Measurements from ENCODE around the gene VPS13D. TPM values are rescaled to one million over a fixed set of nuclear protein-coding genes. Genes with fewer than 3 reads are reported as not detected.

The VPS13D gene
- total RNA-seq, 1 donor from 2014 or later: 25.8 TPM

- Histone ChIP-seq H3K27me3 (ENCODE audit: control insufficient read depth, insufficient read depth, low read length) (no peaks in the 10 kb centered on the region), H3K4me3 (ENCODE audit: low read depth, low read length) (peak overlapping the region; percentile 92), H3K36me3 (ENCODE audit: control insufficient read depth, insufficient read depth, low read length) (peaks cover 2% of the 10 kb centered on the region)
- DNase-seq (ENCODE audit: low read depth): no peak
- FAIRE-seq: no peak
- TF ChIP-seq CTCF (IDR thresholded peaks at IDR 0.05; ENCODE audit: insufficient read depth, low read length, severe bottlenecking): no peak
Measured at GRCh38 chr1:12230549-12231275, 882 bp downstream of the VPS13D start.

- Histone ChIP-seq H3K4me3 (ENCODE audit: low read depth, low read length) (peak overlapping the region; percentile 92), H3K36me3 (ENCODE audit: control insufficient read depth, insufficient read depth, low read length) (peaks cover 5% of the 10 kb centered on the region), H3K27me3 (ENCODE audit: control insufficient read depth, insufficient read depth, low read length) (no peaks in the 10 kb centered on the region)
- no peak for TF ChIP-seq CTCF (IDR thresholded peaks at IDR 0.05; ENCODE audit: insufficient read depth, low read length, severe bottlenecking)
- FAIRE-seq (no peak), DNase-seq (ENCODE audit: low read depth) (peak; percentile 79)
Measured at GRCh38 chr1:12231276-12231595, 1.4 kb downstream of the VPS13D start.

- peak; percentile 97 for DNase-seq (ENCODE audit: low read depth)
- Histone ChIP-seq H3K27me3 (ENCODE audit: control insufficient read depth, insufficient read depth, low read length) (no peaks in the 10 kb centered on the region), H3K4me3 (ENCODE audit: low read depth, low read length) (no peak overlapping the region), H3K36me3 (ENCODE audit: control insufficient read depth, insufficient read depth, low read length) (peaks cover 5% of the 10 kb centered on the region)
- TF ChIP-seq CTCF (IDR thresholded peaks at IDR 0.05; ENCODE audit: insufficient read depth, low read length, severe bottlenecking): no peak
- FAIRE-seq: peak; percentile 81
Measured at GRCh38 chr1:12232221-12232620, 2.4 kb downstream of the VPS13D start.

GRCh38 chr1:12244078-12244477 is 14.2 kb downstream of the VPS13D start:
- TF ChIP-seq CTCF (IDR thresholded peaks at IDR 0.05; ENCODE audit: insufficient read depth, low read length, severe bottlenecking): peak; percentile 36
- Histone ChIP-seq H3K4me3 (ENCODE audit: low read depth, low read length) (no peak overlapping the region), H3K27me3 (ENCODE audit: control insufficient read depth, insufficient read depth, low read length) (no peaks in the 10 kb centered on the region), H3K36me3 (ENCODE audit: control insufficient read depth, insufficient read depth, low read length) (peaks cover 19% of the 10 kb centered on the region)
- peak; percentile 15 for DNase-seq (ENCODE audit: low read depth)
- no peak for FAIRE-seq

- Histone ChIP-seq H3K27me3 (ENCODE audit: control insufficient read depth, insufficient read depth, low read length) (no peaks in the 10 kb centered on the region), H3K36me3 (ENCODE audit: control insufficient read depth, insufficient read depth, low read length) (peaks cover 22% of the 10 kb centered on the region), H3K4me3 (ENCODE audit: low read depth, low read length) (no peak overlapping the region)
- TF ChIP-seq CTCF (IDR thresholded peaks at IDR 0.05; ENCODE audit: insufficient read depth, low read length, severe bottlenecking): no peak
- FAIRE-seq (no peak), DNase-seq (ENCODE audit: low read depth) (peak; percentile 19)
Measured at GRCh38 chr1:12244585-12244984, 14.8 kb downstream of the VPS13D start.

- TF ChIP-seq CTCF (IDR thresholded peaks at IDR 0.05; ENCODE audit: insufficient read depth, low read length, severe bottlenecking): no peak
- no peaks in the 10 kb centered on the region for H3K27me3 ChIP-seq (ENCODE audit: control insufficient read depth, insufficient read depth, low read length)
- FAIRE-seq (no peak), DNase-seq (ENCODE audit: low read depth) (no peak)
- no peak overlapping the region for H3K4me3 ChIP-seq (ENCODE audit: low read depth, low read length)
- H3K36me3 ChIP-seq (ENCODE audit: control insufficient read depth, insufficient read depth, low read length): peaks cover 25% of the 10 kb centered on the region
Measured at GRCh38 chr1:12245116-12245515, 15.3 kb downstream of the VPS13D start.

Measured in bronchial epithelial cell (primary cell).